GM15510 (cell line): Measurements from ENCODE around the gene DIABLO.

ENCODE experiments used
- POLR2A ChIP-seq: IDR thresholded peaks from 3 replicates; pipeline ENCODE4 v1.6.1; 2011; ENCODE audit warnings: borderline replicate concordance; ENCODE audit not compliant: insufficient read length; ENCODE audit errors: extremely low read depth

DIABLO gene

GRCh38 chr12:122225683-122226365 is at the start of gene DIABLO:
Gene DIABLO (minus strand): TSS chr12:122226052. CDS start chr12:122226014, 38 bp downstream.
- TF ChIP-seq POLR2A = peak; percentile 97

- no peak for TF ChIP-seq POLR2A
Measured at GRCh38 chr12:122275459-122275858, 49.6 kb upstream of the DIABLO start.

- TF ChIP-seq POLR2A = peak; percentile 86
Measured at GRCh38 chr12:122266230-122266901, 40.5 kb upstream of the DIABLO start, which contains the start of gene VPS33A. Gene VPS33A (minus strand): TSS chr12:122266494. CDS start chr12:122266408, 86 bp downstream.

- no peak for TF ChIP-seq POLR2A
Measured at GRCh38 chr12:122265886-122266229, 40.0 kb upstream of the DIABLO start.

GRCh38 chr12:122265476-122265875 is 39.6 kb upstream of the DIABLO start:
- TF ChIP-seq POLR2A = no peak

GRCh38 chr12:122250536-122250935 is 24.7 kb upstream of the DIABLO start:
- no peak for TF ChIP-seq POLR2A

- TF ChIP-seq POLR2A = no peak
Measured at GRCh38 chr12:122250047-122250446, 24.2 kb upstream of the DIABLO start.

GRCh38 chr12:122245553-122245952 is 19.7 kb upstream of the DIABLO start:
- TF ChIP-seq POLR2A = no peak

GRCh38 chr12:122244565-122245371 is 18.9 kb upstream of the DIABLO start:
- no peak for TF ChIP-seq POLR2A

- TF ChIP-seq POLR2A = no peak
Measured at GRCh38 chr12:122243965-122244364, 18.1 kb upstream of the DIABLO start.

- no peak for TF ChIP-seq POLR2A
Measured at GRCh38 chr12:122238861-122239260, 13.0 kb upstream of the DIABLO start.

- no peak for TF ChIP-seq POLR2A
Measured at GRCh38 chr12:122235741-122236140, 9.9 kb upstream of the DIABLO start.

- TF ChIP-seq POLR2A = no peak
Measured at GRCh38 chr12:122232691-122233090, 6.8 kb upstream of the DIABLO start.

- TF ChIP-seq POLR2A = no peak
Measured at GRCh38 chr12:122230798-122231197, 4.9 kb upstream of the DIABLO start.

- TF ChIP-seq POLR2A = no peak
Measured at GRCh38 chr12:122228092-122228491, 2.2 kb upstream of the DIABLO start.
